Activated T-cell treated with anti-CD3 and anti-CD28 coated beads, Interleukin-2, amount 50 U/mL, for 72 hours (primary cell): ENCODE measurements around the gene GARNL3. TPM values are rescaled to one million over a fixed set of nuclear protein-coding genes. Genes with fewer than 3 reads are reported as not detected.

ENCODE experiments used
- ATAC-seq, 2 donors: fragments of 150-1000 bp; cut with Tn5 transposase; replicated peaks in 1 of 2; 2 replicates each; pipeline ENCODE4 v1.10.0; 2021; ENCODE audit warnings: moderate library complexity in 2 of 2, mild to moderate bottlenecking in 1 of 2
- DNase-seq, 2 donors: peaks; one replicate each; pipeline ENCODE4 v3.0.0; 2021 to 2022; ENCODE audit warnings: mixed read lengths in 1 of 2
- H3K27ac Mint-ChIP-seq: one replicate; pipeline ENCODE4 v1.8.0; 2022; ENCODE audit warnings: mild to moderate bottlenecking, moderate library complexity, mixed read lengths
- H3K27me3 Mint-ChIP-seq: one replicate; pipeline ENCODE4 v1.8.0; 2022; ENCODE audit warnings: low read depth, mixed read lengths
- H3K36me3 Mint-ChIP-seq, 2 donors: one replicate each; pipeline ENCODE4 v1.8.0; 2022; ENCODE audit warnings: mixed read lengths in 2 of 2, mild to moderate bottlenecking in 1 of 2; ENCODE audit not compliant: insufficient read depth in 2 of 2
- H3K4me1 Mint-ChIP-seq: one replicate; pipeline ENCODE4 v1.8.0; 2022; ENCODE audit warnings: low read depth, mixed read lengths
- H3K4me3 Mint-ChIP-seq, 2 donors: one replicate each; pipeline ENCODE4 v1.8.0; 2022; ENCODE audit warnings: mild to moderate bottlenecking in 2 of 2, mixed read lengths in 2 of 2, moderate library complexity in 2 of 2
- H3K9me3 Mint-ChIP-seq, 2 donors: one replicate each; pipeline ENCODE4 v1.8.0; 2022; ENCODE audit warnings: mixed read lengths in 2 of 2
- total RNA-seq, 2 donors: library from RNA; stranded (reverse); gene quantifications; one replicate each; pipeline ENCODE4 v1.2.3, GENCODE V29; 2022

The GARNL3 gene
- total RNA-seq, 2 donors from 2014 or later: 2.2 to 4.7 TPM

GRCh38 chr9:127426756-127427155 is 162.2 kb downstream of the GARNL3 start:
- peak overlapping the region; percentile 98 to 100 for H3K4me3 Mint-ChIP-seq
- H3K4me1 Mint-ChIP-seq: peaks cover 67% of the 10 kb centered on the region
- H3K9me3 Mint-ChIP-seq: no peaks in the 10 kb centered on the region
- H3K36me3 Mint-ChIP-seq: peaks cover 14 to 30% of the 10 kb centered on the region in 2 donors
- H3K27ac Mint-ChIP-seq: peak overlapping the region; percentile 93
- DNase-seq (peak; percentile 61 to 70), ATAC-seq (peak; percentile 78 to 81)
- no peaks in the 10 kb centered on the region for H3K27me3 Mint-ChIP-seq

- Mint-ChIP-seq H3K36me3 (peaks cover 20 to 34% of the 10 kb centered on the region in 2 donors), H3K27me3 (no peaks in the 10 kb centered on the region), H3K27ac (peak overlapping the region; percentile 70), H3K9me3 (no peaks in the 10 kb centered on the region), H3K4me1 (peaks cover 59% of the 10 kb centered on the region), H3K4me3 (peak overlapping the region; percentile 74 to 100)
- ATAC-seq (no peak), DNase-seq (no peak)
Observed at GRCh38 chr9:127428348-127428747, 163.8 kb downstream of the GARNL3 start.

GRCh38 chr9:127430415-127430814 is 165.8 kb downstream of the GARNL3 start:
- ATAC-seq (no peak), DNase-seq (no peak)
- Mint-ChIP-seq H3K4me1 (peaks cover 46% of the 10 kb centered on the region), H3K4me3 (no peak overlapping the region), H3K27me3 (no peaks in the 10 kb centered on the region), H3K9me3 (no peaks in the 10 kb centered on the region), H3K27ac (peak overlapping the region; percentile 13), H3K36me3 (peaks cover 32 to 45% of the 10 kb centered on the region in 2 donors)

GRCh38 chr9:127437497-127438264 is 173.1 kb downstream of the GARNL3 start:
- Mint-ChIP-seq H3K27me3 (no peaks in the 10 kb centered on the region), H3K36me3 (peaks cover 30 to 44% of the 10 kb centered on the region in 2 donors), H3K9me3 (no peaks in the 10 kb centered on the region), H3K4me1 (no peaks in the 10 kb centered on the region), H3K27ac (peak overlapping the region; percentile 58), H3K4me3 (peak overlapping the region in 1 of 2 donors; percentile 14)
- peak; percentile 81 to 83 for ATAC-seq
- DNase-seq: peak in 1 of 2 donors; percentile 34

GRCh38 chr9:127438394-127438793 is 173.8 kb downstream of the GARNL3 start:
- H3K36me3 Mint-ChIP-seq: peaks cover 29 to 45% of the 10 kb centered on the region in 2 donors
- ATAC-seq (no peak), DNase-seq (no peak)
- H3K4me1 Mint-ChIP-seq: no peaks in the 10 kb centered on the region
- no peak overlapping the region for H3K27ac Mint-ChIP-seq
- H3K27me3 Mint-ChIP-seq: no peaks in the 10 kb centered on the region
- no peaks in the 10 kb centered on the region for H3K9me3 Mint-ChIP-seq
- H3K4me3 Mint-ChIP-seq: peak overlapping the region in 1 of 2 donors; percentile 14

Other genes with a start within 250 kb of the GARNL3 start
- gene ANGPTL2, start 142.1 kb upstream of the GARNL3 start, total RNA-seq: not detected
- 10 to 100 TPM; 11.4 to 13.8 TPM for gene SLC2A8, start 132.4 kb downstream of the GARNL3 start, total RNA-seq
- 10 to 100 TPM; 10.4 to 16.1 TPM for gene ZNF79, start 159.6 kb downstream of the GARNL3 start, total RNA-seq
- gene RPL12, start 186.6 kb downstream of the GARNL3 start, total RNA-seq: 1,000 to 10,000 TPM; 2,503 to 2,755 TPM
- gene LRSAM1, start 186.7 kb downstream of the GARNL3 start, total RNA-seq: 10 to 100 TPM; 30.5 to 33.8 TPM